Measurements from ENCODE around the gene PSMF1.

GRCh38 chr20:1160496-1160895, 42.1 kb downstream of the PSMF1 start:
- TF ChIP-seq EZH2phosphoT487 (IDR thresholded peaks at IDR 0.05) (no peak), CTCF (IDR thresholded peaks at IDR 0.05) (no peak)
